ENCODE results near the gene PRKAR2A. TPM values are rescaled to one million over a fixed set of nuclear protein-coding genes. Genes with fewer than 3 reads are reported as not detected.

Gene PRKAR2A
- total RNA-seq, 2 donors from 2014 or later: 26.8 to 28.5 TPM

DNA sequence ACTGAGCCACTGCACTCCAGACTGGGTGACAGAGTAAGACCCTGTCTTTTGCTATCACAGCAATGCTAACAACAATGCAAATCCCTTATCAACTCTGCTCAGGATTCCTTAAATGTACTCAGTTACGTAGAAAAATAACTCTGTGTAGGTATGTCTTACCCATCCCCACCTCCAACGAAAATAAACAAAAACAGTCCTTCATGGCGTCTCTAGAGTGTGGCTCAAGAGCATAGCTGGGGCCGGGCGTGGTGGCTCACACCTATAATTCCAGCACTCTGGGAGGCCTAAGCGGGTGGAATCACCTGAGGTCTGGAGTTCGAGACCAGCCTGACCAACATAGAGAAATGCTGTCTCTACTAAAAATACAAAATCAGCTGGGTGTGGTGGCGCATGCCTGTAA lies 148.8 kb downstream of the PRKAR2A start:
- peaks cover 0 to 50% of the 10 kb centered on the region in 2 donors for H3K4me1 ChIP-seq
- no peak for DNase-seq (ENCODE audit: low spot score)
- H3K27ac ChIP-seq: no peak overlapping the region
- H3K36me3 ChIP-seq: peaks cover 19% of the 10 kb centered on the region
- TF ChIP-seq, protein P1, sequence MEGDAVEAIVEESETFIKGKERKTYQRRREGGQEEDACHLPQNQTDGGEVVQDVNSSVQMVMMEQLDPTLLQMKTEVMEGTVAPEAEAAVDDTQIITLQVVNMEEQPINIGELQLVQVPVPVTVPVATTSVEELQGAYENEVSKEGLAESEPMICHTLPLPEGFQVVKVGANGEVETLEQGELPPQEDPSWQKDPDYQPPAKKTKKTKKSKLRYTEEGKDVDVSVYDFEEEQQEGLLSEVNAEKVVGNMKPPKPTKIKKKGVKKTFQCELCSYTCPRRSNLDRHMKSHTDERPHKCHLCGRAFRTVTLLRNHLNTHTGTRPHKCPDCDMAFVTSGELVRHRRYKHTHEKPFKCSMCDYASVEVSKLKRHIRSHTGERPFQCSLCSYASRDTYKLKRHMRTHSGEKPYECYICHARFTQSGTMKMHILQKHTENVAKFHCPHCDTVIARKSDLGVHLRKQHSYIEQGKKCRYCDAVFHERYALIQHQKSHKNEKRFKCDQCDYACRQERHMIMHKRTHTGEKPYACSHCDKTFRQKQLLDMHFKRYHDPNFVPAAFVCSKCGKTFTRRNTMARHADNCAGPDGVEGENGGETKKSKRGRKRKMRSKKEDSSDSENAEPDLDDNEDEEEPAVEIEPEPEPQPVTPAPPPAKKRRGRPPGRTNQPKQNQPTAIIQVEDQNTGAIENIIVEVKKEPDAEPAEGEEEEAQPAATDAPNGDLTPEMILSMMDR (IDR thresholded peaks at IDR 0.05): no peak
- no peak overlapping the region for H3K4me3 ChIP-seq
- H3K9me3 ChIP-seq: no peaks in the 10 kb centered on the region
- no peaks in the 10 kb centered on the region for H3K27me3 ChIP-seq

DNA sequence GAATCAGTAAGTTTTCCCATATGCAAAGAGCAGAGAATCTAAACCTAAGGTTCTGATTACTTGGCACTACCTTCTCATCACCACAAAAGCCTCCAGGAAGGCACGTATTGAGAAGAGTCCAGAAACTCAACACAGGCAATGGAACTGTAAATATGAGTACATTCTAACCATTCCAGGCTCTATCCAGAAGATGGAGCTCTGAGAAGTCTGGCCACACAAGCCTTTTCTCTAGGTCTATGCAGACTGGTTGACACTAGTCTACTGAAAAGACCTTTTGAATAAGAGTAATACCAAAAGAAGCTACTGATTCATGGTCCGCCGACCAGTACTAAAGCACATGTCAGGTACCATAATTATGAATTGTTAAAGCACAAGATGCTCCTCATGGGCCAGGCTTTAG lies 149.7 kb downstream of the PRKAR2A start:
- no peak overlapping the region for H3K4me3 ChIP-seq
- H3K9me3 ChIP-seq: no peaks in the 10 kb centered on the region
- no peak overlapping the region for H3K27ac ChIP-seq
- H3K36me3 ChIP-seq: peaks cover 28% of the 10 kb centered on the region
- H3K27me3 ChIP-seq: no peaks in the 10 kb centered on the region
- no peak for DNase-seq (ENCODE audit: low spot score)
- H3K4me1 ChIP-seq: peaks cover 0 to 47% of the 10 kb centered on the region in 2 donors
- TF ChIP-seq, protein P1 (IDR thresholded peaks at IDR 0.05): no peak

DNA sequence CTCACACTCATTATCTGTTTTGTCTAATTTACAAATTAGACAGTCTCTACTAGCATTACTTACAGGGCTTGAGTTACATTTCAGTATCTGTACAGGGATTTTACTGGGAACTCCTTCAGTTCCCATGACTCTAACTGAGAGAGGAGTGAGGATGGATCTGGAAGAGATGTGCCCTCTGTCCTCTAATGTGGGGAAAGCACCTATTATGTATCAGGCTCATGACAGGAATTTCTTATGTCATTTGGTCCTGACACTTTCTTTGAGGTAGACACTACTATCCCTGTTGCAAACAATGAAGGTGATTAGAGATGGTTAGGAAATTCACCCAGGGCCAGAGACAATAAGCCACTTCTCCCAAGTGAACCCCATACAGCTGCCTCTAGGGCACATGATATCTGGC lies 151.1 kb downstream of the PRKAR2A start:
- no peak overlapping the region for H3K27ac ChIP-seq
- peaks cover 42% of the 10 kb centered on the region for H3K36me3 ChIP-seq
- TF ChIP-seq, protein P1 (IDR thresholded peaks at IDR 0.05): no peak
- H3K4me3 ChIP-seq: no peak overlapping the region
- no peaks in the 10 kb centered on the region for H3K27me3 ChIP-seq
- DNase-seq (ENCODE audit: low spot score): no peak
- H3K4me1 ChIP-seq: peaks cover 0 to 54% of the 10 kb centered on the region in 2 donors
- no peaks in the 10 kb centered on the region for H3K9me3 ChIP-seq

Other genes starting within 250 kb of the PRKAR2A start
- 100 to 1,000 TPM; 847 to 948 TPM for gene UQCRC1, start 238.2 kb downstream of the PRKAR2A start, total RNA-seq
- gene TMEM89, start 226.1 kb downstream of the PRKAR2A start, total RNA-seq: not detected
- gene SLC26A6, start 212.4 kb downstream of the PRKAR2A start, total RNA-seq: 10 to 100 TPM in 1 of 2 donors, 1 to 10 TPM in 1; 9.6 to 10.1 TPM
- under 1 TPM; 0.11 to 0.59 TPM for gene CELSR3, start 185.0 kb downstream of the PRKAR2A start, total RNA-seq
- gene NCKIPSD, start 162.0 kb downstream of the PRKAR2A start, total RNA-seq: 10 to 100 TPM; 51.7 to 97.7 TPM
- gene IP6K2, start 130.7 kb downstream of the PRKAR2A start, total RNA-seq: 10 to 100 TPM; 35.7 to 39.6 TPM
- gene SLC25A20, start 51.0 kb upstream of the PRKAR2A start, total RNA-seq: 10 to 100 TPM; 58.8 to 67.7 TPM
- gene ARIH2, start 71.0 kb upstream of the PRKAR2A start, total RNA-seq: 100 to 1,000 TPM; 135 to 140 TPM
- 10 to 100 TPM; 40.5 to 45.4 TPM for gene P4HTM, start 142.4 kb upstream of the PRKAR2A start, total RNA-seq
- 10 to 100 TPM; 51.2 to 71.1 TPM for gene WDR6, start 159.5 kb upstream of the PRKAR2A start, total RNA-seq
- gene DALRD3, start 170.7 kb upstream of the PRKAR2A start, total RNA-seq: 10 to 100 TPM in 1 of 2 donors, 1 to 10 TPM in 1; 9.5 to 11.8 TPM
- 100 to 1,000 TPM; 182 to 297 TPM for gene NDUFAF3, start 174.2 kb upstream of the PRKAR2A start, total RNA-seq
- gene IMPDH2, start 181.5 kb upstream of the PRKAR2A start, total RNA-seq: 10 to 100 TPM; 32.1 to 68.7 TPM
- 10 to 100 TPM; 39.1 to 46.8 TPM for gene QRICH1, start 246.2 kb upstream of the PRKAR2A start, total RNA-seq